ENCODE data around the gene KCNG1.
"Not testable (repeated sequence)": the region's sequence is repeated elsewhere in the genome, so short reads cannot be mapped to it uniquely, and the experiment has no call there.

KCNG1 gene

GRCh38 chr20:50980851-50981713 is 41.8 kb downstream of the KCNG1 start:
- TF ChIP-seq CTCF (IDR thresholded peaks at IDR 0.05; ENCODE audit: low read depth, low read length): peak; percentile 89
- DNase-seq: peak; percentile 80
- peaks cover 54% of the 10 kb centered on the region for H3K27me3 ChIP-seq
- H3K4me3 ChIP-seq (ENCODE audit: low read depth, low read length): no peak overlapping the region
- no peaks in the 10 kb centered on the region for H3K9me3 ChIP-seq
- no peaks in the 10 kb centered on the region for H3K36me3 ChIP-seq
- H3K4me1 ChIP-seq: no peaks in the 10 kb centered on the region

DNA sequence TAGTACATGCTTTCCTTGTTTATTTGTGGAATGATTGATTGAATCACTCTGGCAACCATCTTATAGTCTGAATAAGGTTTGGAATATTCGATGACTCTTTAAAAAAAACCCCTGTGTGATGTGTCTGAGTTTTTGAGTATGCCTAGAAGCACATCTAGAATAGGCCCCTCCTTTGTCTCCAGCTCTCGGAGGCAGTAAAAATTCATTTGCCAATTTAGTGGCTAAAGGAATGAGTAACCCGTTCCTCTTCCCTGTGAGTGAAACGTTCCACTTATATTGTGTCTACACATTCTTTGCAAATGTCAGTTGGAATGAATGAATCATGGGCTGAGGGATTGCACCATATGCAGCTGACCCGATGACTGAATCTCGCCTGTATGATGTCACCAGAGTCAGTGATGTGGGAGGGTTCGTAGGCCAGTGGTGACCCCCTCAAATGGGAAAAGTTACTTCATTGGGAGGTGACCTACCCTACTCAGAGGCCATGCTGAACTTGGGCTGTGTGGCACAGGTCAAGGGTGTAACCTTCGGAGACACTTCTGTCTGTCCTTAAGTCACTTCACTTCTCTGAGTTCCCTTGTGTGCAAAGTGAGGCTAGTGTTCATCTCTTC is 42.7 kb downstream of the KCNG1 start:
- DNase-seq: no peak
- peaks cover 52% of the 10 kb centered on the region for H3K27me3 ChIP-seq
- H3K9me3 ChIP-seq: no peaks in the 10 kb centered on the region
- H3K36me3 ChIP-seq: no peaks in the 10 kb centered on the region
- no peak overlapping the region for H3K4me3 ChIP-seq (ENCODE audit: low read depth, low read length)
- TF ChIP-seq CTCF (IDR thresholded peaks at IDR 0.05; ENCODE audit: low read depth, low read length): no peak
- no peaks in the 10 kb centered on the region for H3K4me1 ChIP-seq

GRCh38 chr20:50978533-50978932 is 44.4 kb downstream of the KCNG1 start:
- not testable (repeated sequence) for H3K9me3 ChIP-seq; H3K36me3 ChIP-seq; H3K4me1 ChIP-seq; DNase-seq; H3K4me3 ChIP-seq (ENCODE audit: low read depth, low read length)
- peaks cover 41% of the 10 kb centered on the region for H3K27me3 ChIP-seq

GRCh38 chr20:50977066-50978021 is 45.6 kb downstream of the KCNG1 start:
- H3K27me3 ChIP-seq: peaks cover 33% of the 10 kb centered on the region
- H3K36me3 ChIP-seq: no peaks in the 10 kb centered on the region
- H3K9me3 ChIP-seq: no peaks in the 10 kb centered on the region
- no peaks in the 10 kb centered on the region for H3K4me1 ChIP-seq
- no peak for TF ChIP-seq CTCF (IDR thresholded peaks at IDR 0.05; ENCODE audit: low read depth, low read length)
- H3K4me3 ChIP-seq (ENCODE audit: low read depth, low read length): no peak overlapping the region
- no peak for DNase-seq

DNA sequence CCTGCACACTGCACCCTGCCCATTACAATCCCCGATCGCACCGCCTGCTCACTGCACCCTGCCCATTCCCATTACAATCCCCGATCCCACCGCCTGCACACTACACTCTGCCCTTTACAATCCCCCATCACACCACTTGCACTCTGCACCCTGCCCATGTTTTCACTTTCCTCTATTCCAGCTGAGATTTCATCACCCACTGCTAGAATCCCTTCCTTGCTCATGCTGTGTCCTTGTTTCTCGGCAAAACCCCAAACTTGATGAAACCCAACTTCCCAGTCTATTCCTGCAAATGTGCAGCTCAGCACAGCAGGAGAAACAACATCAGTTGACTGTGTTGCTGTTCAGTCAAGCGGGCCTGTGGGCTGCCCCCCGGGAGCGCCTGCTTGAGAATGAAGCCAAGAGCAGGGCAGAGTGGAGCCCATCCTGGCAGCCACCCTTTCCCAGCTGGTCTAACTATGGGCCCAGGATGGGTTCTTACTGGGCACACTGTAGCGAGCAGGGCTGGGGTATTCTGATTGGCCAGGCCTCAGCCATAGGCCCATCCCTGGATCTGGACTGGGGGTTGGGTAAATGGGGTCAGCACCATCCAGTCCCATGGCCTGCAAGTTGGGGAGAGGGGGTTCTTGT is 47.1 kb downstream of the KCNG1 start:
- H3K27me3 ChIP-seq: peaks cover 35% of the 10 kb centered on the region
- no peaks in the 10 kb centered on the region for H3K36me3 ChIP-seq
- H3K4me3 ChIP-seq (ENCODE audit: low read depth, low read length): no peak overlapping the region
- no peak for DNase-seq
- no peak for TF ChIP-seq CTCF (IDR thresholded peaks at IDR 0.05; ENCODE audit: low read depth, low read length)
- H3K4me1 ChIP-seq: no peaks in the 10 kb centered on the region
- H3K9me3 ChIP-seq: no peaks in the 10 kb centered on the region

GRCh38 chr20:50969912-50970311 is 53.0 kb downstream of the KCNG1 start:
- Histone ChIP-seq H3K4me3 (ENCODE audit: low read depth, low read length) (no peak overlapping the region), H3K27me3 (peaks cover 12% of the 10 kb centered on the region), H3K36me3 (no peaks in the 10 kb centered on the region), H3K9me3 (no peaks in the 10 kb centered on the region), H3K4me1 (no peaks in the 10 kb centered on the region)
- no peak for TF ChIP-seq CTCF (IDR thresholded peaks at IDR 0.05; ENCODE audit: low read depth, low read length)
- DNase-seq: no peak
